Keratinocyte (primary cell): ENCODE measurements around the gene RAPGEF1. TPM values are rescaled to one million over a fixed set of nuclear protein-coding genes. Genes with fewer than 3 reads are reported as not detected.

Experiments
- DNase-seq: peaks from one replicate; pipeline ENCODE4 v3.0.0-alpha.2; 2011; ENCODE audit warnings: low read depth, missing footprints, low spot score
- FAIRE-seq: peaks from 2 replicates; lab custom pipeline; 2011; peaks lifted over from hg19 to GRCh38; lab: Jason Lieb, UNC
- H2AFZ ChIP-seq: 2 replicates; pipeline ENCODE4 v1.6.0; 2012; ENCODE audit warnings: low read length, control low read depth, inconsistent platforms; ENCODE audit not compliant: control insufficient read depth
- H3K27ac ChIP-seq: 2 replicates; pipeline ENCODE4 v1.5.1; 2011; ENCODE audit warnings: low read length; ENCODE audit not compliant: control insufficient read depth, insufficient read depth
- H3K27me3 ChIP-seq: 3 replicates; pipeline ENCODE4 v1.6.0; 2011; ENCODE audit warnings: low read length; ENCODE audit not compliant: control insufficient read depth, insufficient read depth; ENCODE audit errors: extremely low read depth
- H3K36me3 ChIP-seq, 2 experiments: 2 replicates in 1 of 2; 3 replicates in 1 of 2; pipeline ENCODE4 v1.5.1; 2011; ENCODE audit warnings: low read length in 2 of 2, mild to moderate bottlenecking in 1 of 2; ENCODE audit not compliant: control insufficient read depth in 2 of 2, insufficient read depth in 2 of 2; ENCODE audit errors: extremely low read depth in 1 of 2
- H3K4me1 ChIP-seq: 3 replicates; pipeline ENCODE4 v1.5.1; 2011; ENCODE audit warnings: low read length; ENCODE audit not compliant: control insufficient read depth, insufficient read depth; ENCODE audit errors: extremely low read depth
- H3K4me2 ChIP-seq: 3 replicates; pipeline ENCODE4 v1.6.0; 2011; ENCODE audit warnings: low read depth, low read length; ENCODE audit not compliant: control insufficient read depth, insufficient read depth; ENCODE audit errors: extremely low read depth
- H3K4me3 ChIP-seq, 3 experiments: fragments of 200-600 bp in 1 of 3; sonication (generic) in 1 of 3; 2 replicates in 2 of 3; 3 replicates in 1 of 3; pipeline ENCODE4 v1.5.1; 2011 to 2016; ENCODE audit warnings: low read length in 3 of 3, mild to moderate bottlenecking in 3 of 3, control low read depth in 2 of 3, inconsistent platforms in 1 of 3, low read depth in 1 of 3, mixed read lengths in 1 of 3, mixed run types in 1 of 3, moderate library complexity in 1 of 3; ENCODE audit not compliant: control insufficient read depth in 2 of 3, insufficient read depth in 2 of 3; ENCODE audit errors: extremely low read depth in 1 of 3
- H3K79me2 ChIP-seq: 2 replicates; pipeline ENCODE4 v1.6.0; 2012; ENCODE audit warnings: low read length; ENCODE audit not compliant: control insufficient read depth, insufficient read depth
- H3K9ac ChIP-seq: 3 replicates; pipeline ENCODE4 v1.6.0; 2011; ENCODE audit warnings: low read length; ENCODE audit not compliant: control insufficient read depth, insufficient read depth; ENCODE audit errors: extremely low read depth
- H3K9me1 ChIP-seq: 3 replicates; pipeline ENCODE4 v1.6.0; 2011; ENCODE audit warnings: low read length; ENCODE audit not compliant: control insufficient read depth, insufficient read depth; ENCODE audit errors: extremely low read depth
- H3K9me3 ChIP-seq: 2 replicates; pipeline ENCODE4 v1.5.1; 2012; ENCODE audit warnings: low read depth, low read length; ENCODE audit not compliant: control insufficient read depth
- H4K20me1 ChIP-seq: 3 replicates; pipeline ENCODE4 v1.6.0; 2011; ENCODE audit warnings: low read length; ENCODE audit not compliant: control insufficient read depth, insufficient read depth; ENCODE audit errors: extremely low read depth
- EZH2 ChIP-seq: IDR thresholded peaks from one replicate; pipeline ENCODE4 v1.6.1; 2012; ENCODE audit warnings: inconsistent platforms, mild to moderate bottlenecking, low read length, moderate library complexity
- dilution Hi-C: fragments of 300-500 bp; cut with MboI; formaldehyde crosslinking; loops from one replicate; pipeline ENCODE4 v1.7.0; 2020; ENCODE audit warnings: low sequenced_read_pairs; ENCODE audit not compliant: extremely low pct_ligation_motif_present
- polyA plus RNA-seq, 5 experiments: library from polyadenylated mRNA; depleted of rRNA in 3 of 5; stranded (reverse) in 3 of 5; stranded (forward) in 1 of 5; unstranded in 1 of 5; fragments of >200 nt; gene quantifications; 1 replicate in 1 of 5; 2 replicates in 3 of 5; 3 replicates in 1 of 5; pipeline versions ENCODE4 v1.2.1 to v1.2.3, GENCODE V29; 2011 to 2012; ENCODE audit warnings: missing spikeins in 2 of 5, low read depth in 1 of 5, low replicate concordance in 1 of 5
- TF ChIP-seq, protein P1 (sequence below), 3 experiments: IDR thresholded peaks in 1 of 3; conservative IDR thresholded peaks in 1 of 3; optimal IDR thresholded peaks in 1 of 3; 2 replicates in 2 of 3; 3 replicates in 1 of 3; pipeline versions ENCODE3 to v1.5.1; 2011; ENCODE audit warnings: low read length in 3 of 3, mild to moderate bottlenecking in 3 of 3, moderate library complexity in 2 of 3, control low read depth in 1 of 3, inconsistent platforms in 1 of 3; ENCODE audit not compliant: insufficient read depth in 2 of 3; ENCODE audit errors: extremely low read depth in 1 of 3

RAPGEF1 gene
- polyA plus RNA-seq, 1 donor (not counting 4 experiments of a cell fraction or from before 2014, with no cell fraction given): 18.5 TPM

DNA sequence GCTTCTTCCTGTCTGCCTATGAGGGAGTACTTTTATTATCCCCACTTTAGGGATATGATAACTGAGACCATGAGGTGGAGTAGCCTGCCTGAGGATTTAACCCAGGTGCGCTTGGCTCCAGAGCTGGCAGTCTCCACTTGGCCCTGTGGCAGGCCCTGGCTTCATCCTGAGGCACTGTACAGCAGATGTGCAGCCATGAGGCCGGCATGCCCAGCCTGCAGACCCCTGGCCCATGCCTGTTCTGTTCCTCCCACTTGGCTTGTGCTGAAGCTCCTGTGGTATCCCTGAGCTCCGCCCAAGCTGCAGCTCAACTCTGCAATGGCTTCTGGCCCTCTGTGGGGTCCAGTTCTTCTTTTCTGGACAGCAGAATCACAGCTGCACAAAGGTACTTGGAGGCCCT lies 31.8 kb upstream of the RAPGEF1 start:
- H3K4me2 ChIP-seq: no peak overlapping the region
- H3K4me1 ChIP-seq: peaks cover 5% of the 10 kb centered on the region
- FAIRE-seq: no peak
- no peaks in the 10 kb centered on the region for H3K79me2 ChIP-seq
- dilution Hi-C loops: no loop called here
- H3K27ac ChIP-seq: no peak overlapping the region
- no peaks in the 10 kb centered on the region for H3K36me3 ChIP-seq
- H3K9me3 ChIP-seq: no peaks in the 10 kb centered on the region
- H3K9ac ChIP-seq: no peak overlapping the region
- no peak for TF ChIP-seq EZH2
- TF ChIP-seq, protein P1, sequence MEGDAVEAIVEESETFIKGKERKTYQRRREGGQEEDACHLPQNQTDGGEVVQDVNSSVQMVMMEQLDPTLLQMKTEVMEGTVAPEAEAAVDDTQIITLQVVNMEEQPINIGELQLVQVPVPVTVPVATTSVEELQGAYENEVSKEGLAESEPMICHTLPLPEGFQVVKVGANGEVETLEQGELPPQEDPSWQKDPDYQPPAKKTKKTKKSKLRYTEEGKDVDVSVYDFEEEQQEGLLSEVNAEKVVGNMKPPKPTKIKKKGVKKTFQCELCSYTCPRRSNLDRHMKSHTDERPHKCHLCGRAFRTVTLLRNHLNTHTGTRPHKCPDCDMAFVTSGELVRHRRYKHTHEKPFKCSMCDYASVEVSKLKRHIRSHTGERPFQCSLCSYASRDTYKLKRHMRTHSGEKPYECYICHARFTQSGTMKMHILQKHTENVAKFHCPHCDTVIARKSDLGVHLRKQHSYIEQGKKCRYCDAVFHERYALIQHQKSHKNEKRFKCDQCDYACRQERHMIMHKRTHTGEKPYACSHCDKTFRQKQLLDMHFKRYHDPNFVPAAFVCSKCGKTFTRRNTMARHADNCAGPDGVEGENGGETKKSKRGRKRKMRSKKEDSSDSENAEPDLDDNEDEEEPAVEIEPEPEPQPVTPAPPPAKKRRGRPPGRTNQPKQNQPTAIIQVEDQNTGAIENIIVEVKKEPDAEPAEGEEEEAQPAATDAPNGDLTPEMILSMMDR (optimal IDR thresholded peaks at IDR 0.05 in 1 of 3, IDR thresholded peaks at IDR 0.05 in 1 of 3, conservative IDR thresholded peaks at IDR 0.05 in 1 of 3; ENCODE audit: extremely low read depth in 1 of 3, insufficient read depth in 2 of 3, low read length in 3 of 3): no peak
- peaks cover 5% of the 10 kb centered on the region for H4K20me1 ChIP-seq
- DNase-seq: no peak
- H2AFZ ChIP-seq: no peak overlapping the region
- no peak overlapping the region for H3K4me3 ChIP-seq
- peaks cover 13% of the 10 kb centered on the region for H3K27me3 ChIP-seq
- no peaks in the 10 kb centered on the region for H3K9me1 ChIP-seq

DNA sequence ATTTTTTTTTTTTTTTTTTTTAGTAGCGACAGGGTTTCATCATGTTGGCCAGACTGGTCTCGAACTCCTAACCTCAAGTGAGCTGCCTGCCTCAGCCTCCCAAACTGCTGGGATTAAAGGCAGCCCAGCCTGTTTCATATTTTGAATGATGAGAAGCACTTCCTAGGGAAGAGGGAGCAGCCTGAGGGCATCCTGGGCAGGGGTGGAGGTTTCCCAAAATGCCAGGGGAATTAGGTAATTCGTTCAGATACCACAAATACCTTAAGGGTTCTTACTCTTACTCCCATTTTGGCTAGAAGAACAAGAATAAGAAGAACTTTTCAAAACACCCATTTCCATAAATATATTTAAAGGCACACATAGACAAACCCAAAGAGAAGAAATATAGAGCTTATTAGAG lies 29.5 kb upstream of the RAPGEF1 start:
- TF ChIP-seq, protein P1 (optimal IDR thresholded peaks at IDR 0.05 in 1 of 3, IDR thresholded peaks at IDR 0.05 in 1 of 3, conservative IDR thresholded peaks at IDR 0.05 in 1 of 3; ENCODE audit: extremely low read depth in 1 of 3, insufficient read depth in 2 of 3, low read length in 3 of 3): no peak
- no peak for TF ChIP-seq EZH2
- no peak overlapping the region for H2AFZ ChIP-seq
- no peak overlapping the region for H3K4me2 ChIP-seq
- DNase-seq: peak; percentile 67
- no peak overlapping the region for H3K27ac ChIP-seq
- peak; percentile 39 for FAIRE-seq
- no peaks in the 10 kb centered on the region for H3K9me3 ChIP-seq
- no peak overlapping the region for H3K9ac ChIP-seq
- peaks cover 13% of the 10 kb centered on the region for H3K27me3 ChIP-seq
- no peak overlapping the region for H3K4me3 ChIP-seq
- no peaks in the 10 kb centered on the region for H3K79me2 ChIP-seq
- dilution Hi-C loops: no loop called here
- H3K9me1 ChIP-seq: no peaks in the 10 kb centered on the region
- H3K36me3 ChIP-seq: no peaks in the 10 kb centered on the region
- peaks cover 2% of the 10 kb centered on the region for H4K20me1 ChIP-seq
- H3K4me1 ChIP-seq: peaks cover 5% of the 10 kb centered on the region
